Activated T-cell treated with anti-CD3 and anti-CD28 coated beads, Interleukin-2, amount 50 U/mL, for 4 hours (primary cell): Measurements from ENCODE around the gene MPV17. TPM values are rescaled to one million over a fixed set of nuclear protein-coding genes. Genes with fewer than 3 reads are reported as not detected.
"Not testable (repeated sequence)": the region's sequence is repeated elsewhere in the genome, so short reads cannot be mapped to it uniquely, and the experiment has no call there.

Source experiments
- ATAC-seq, 2 donors: fragments of 200-7000 bp; cut with Tn5 transposase; one replicate each; pipeline ENCODE4 v1.10.0; 2021
- DNase-seq: peaks from one replicate; pipeline ENCODE4 v3.0.0-alpha.2; 2020
- H3K27me3 Mint-ChIP-seq: one replicate; pipeline ENCODE4 v1.8.0; 2021; ENCODE audit warnings: low read depth, mixed read lengths
- H3K36me3 Mint-ChIP-seq: one replicate; pipeline ENCODE4 v1.8.0; 2022; ENCODE audit warnings: mixed read lengths; ENCODE audit not compliant: insufficient read depth
- H3K4me1 Mint-ChIP-seq: one replicate; pipeline ENCODE4 v1.8.0; 2021; ENCODE audit warnings: low read depth, mixed read lengths
- H3K4me3 Mint-ChIP-seq: one replicate; pipeline ENCODE4 v1.8.0; 2021; ENCODE audit warnings: mild to moderate bottlenecking, moderate library complexity, mixed read lengths
- H3K9me3 Mint-ChIP-seq: one replicate; pipeline ENCODE4 v1.8.0; 2021; ENCODE audit warnings: mixed read lengths
- total RNA-seq, 3 donors: library from RNA; stranded (reverse); gene quantifications; one replicate each; pipeline ENCODE4 v1.2.1, GENCODE V29; 2021

Gene MPV17
- total RNA-seq, 3 donors from 2014 or later: 84.6 to 89.4 (median 87.5) TPM

DNA sequence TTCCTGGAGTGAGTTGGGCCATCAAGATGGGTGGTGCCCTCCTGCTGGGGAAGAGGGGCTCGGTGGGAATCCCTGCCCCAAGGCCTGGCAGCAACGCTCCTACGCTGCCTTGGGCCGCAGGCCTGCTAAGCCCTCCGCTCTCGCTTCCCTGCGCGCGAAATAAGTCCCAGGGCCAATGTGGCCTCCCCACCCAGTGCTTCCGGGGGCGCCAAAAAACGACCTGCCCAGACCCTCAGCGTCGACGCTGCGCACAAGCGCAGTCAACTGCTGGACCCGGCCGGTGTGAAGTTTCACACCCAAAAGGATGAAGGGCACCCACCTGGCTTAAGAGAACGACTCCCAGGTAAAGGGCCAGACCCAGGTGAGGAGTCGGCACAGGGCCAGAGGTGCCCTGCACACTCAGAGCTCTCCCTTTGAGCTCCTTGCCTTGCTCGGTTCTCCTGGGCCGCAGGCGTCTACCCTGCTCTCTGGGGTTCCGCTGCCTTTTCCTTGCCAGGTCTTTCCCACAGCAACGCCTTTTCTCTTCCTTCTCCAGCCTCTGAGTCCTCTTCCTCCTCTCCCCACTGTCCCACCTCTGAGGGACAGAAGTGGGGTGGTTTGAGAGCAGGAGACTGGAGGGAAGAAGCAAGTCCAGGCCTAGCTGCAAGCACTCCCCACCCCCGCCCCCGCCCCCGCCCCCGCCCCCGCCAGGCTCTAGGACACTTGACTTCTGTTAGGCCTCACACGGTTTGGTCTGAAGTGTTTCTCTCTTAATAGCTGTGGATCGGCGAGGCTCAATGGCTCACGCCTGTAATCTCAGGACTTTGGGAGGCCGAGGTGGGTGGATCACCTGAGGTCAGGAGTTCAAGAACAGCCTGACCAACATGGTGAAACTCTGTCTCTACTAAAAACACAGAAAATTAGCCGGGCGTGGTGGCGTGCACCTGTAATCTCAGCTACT lies 47.4 kb downstream of the MPV17 start, which contains the start of gene DNAJC5G:
TSS of gene DNAJC5G (plus strand) at position 223 of the 940 bp plus-strand sequence. CDS start 1,296 bp downstream, outside the sequence.
- no peak for ATAC-seq

DNA sequence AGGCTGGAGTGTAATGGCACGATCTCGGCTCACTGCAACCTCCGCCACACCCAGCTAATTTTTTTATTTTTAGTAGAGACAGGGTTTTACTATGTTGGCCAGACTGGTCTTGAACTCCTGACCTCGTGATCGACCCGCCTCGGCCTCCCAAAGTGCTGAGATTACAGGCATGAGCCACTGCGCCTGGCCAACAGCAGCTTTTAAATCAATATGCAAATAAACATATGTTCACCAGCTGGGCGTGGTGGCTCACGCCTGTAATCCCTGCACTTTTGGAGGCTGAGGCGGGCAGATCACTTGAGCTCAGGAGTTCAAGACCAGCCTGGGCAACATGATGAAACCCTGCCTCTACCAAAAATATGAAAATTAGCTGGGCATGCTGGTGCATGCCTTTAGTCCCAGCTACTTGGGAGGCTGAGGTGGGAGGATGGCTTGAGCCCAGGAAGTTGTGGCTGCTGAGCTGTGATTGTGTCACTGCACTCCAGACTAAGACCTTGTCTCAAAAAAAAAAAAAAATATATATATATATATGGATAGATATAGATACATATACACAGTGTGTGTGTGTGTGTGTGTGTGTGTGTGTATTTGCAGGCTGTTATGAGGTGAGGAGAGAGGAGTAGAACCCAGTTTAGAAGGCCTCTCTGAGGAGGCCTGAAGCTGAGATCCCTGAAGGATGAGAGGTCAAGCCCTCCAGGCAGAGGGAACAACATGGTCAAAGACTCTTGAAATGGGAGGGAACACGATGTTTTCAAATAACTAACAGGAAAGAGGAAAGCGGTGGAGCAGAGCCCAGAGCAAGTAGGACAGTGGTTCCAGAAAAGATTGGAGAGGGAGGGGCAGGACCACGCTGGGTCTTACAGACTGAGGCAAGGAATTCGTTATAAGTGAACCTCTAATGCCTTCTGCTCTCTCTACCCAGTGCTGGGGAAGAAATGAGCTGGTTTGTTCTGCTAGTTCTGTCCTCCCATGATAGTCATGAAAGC lies 50.1 kb downstream of the MPV17 start:
- not testable (repeated sequence) for ATAC-seq, H3K4me1 Mint-ChIP-seq, H3K36me3 Mint-ChIP-seq, DNase-seq, H3K9me3 Mint-ChIP-seq, H3K4me3 Mint-ChIP-seq
- peaks cover 12% of the 10 kb centered on the region for H3K27me3 Mint-ChIP-seq

More for the DNA sequence above, 47.4 kb downstream of the MPV17 start, which contains the start of gene DNAJC5G:
- Mint-ChIP-seq H3K4me3 (no peak within 1 kb of the TSS), H3K36me3 (no peaks in the 10 kb centered on the region), H3K9me3 (no peaks in the 10 kb centered on the region), H3K4me1 (peaks cover 1% of the 10 kb centered on the region), H3K27me3 (peaks cover 8% of the 10 kb centered on the region)
- no peak for DNase-seq

DNA sequence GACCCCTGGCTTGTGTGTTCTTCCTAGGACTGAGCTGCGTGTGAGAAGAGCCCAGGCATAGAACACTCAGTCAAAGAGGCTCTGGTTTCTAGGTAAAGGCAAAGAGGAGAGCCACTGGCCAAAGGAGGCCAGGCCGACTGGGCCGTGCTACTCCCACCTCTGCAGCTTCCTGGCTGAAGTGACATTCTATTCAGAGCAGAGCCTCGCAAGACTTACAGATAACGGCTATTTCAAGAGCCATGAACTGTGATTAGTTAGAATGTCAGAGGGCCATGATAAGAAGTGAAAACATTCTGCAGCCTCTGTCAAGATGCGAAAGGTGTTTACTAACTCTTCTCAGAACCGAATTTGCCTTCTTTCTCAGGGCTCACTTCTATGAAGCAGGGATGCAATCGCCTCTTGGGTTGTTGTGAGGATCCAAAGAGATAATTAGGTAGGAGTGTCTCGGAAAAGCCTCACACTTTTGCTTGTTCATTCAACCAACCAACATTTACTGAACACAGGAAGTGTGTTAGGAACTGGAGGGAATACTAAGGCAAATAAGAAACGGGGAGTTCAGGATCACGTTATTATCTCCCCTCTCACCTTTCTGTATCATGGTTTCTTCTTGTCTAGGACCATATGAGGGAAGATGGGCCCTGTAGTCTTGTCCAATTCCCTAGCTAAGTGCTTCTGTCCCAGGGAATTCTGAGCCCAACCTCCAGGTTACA lies 51.1 kb downstream of the MPV17 start:
- Mint-ChIP-seq H3K4me3 (no peak overlapping the region), H3K4me1 (no peaks in the 10 kb centered on the region), H3K27me3 (peaks cover 12% of the 10 kb centered on the region), H3K9me3 (no peaks in the 10 kb centered on the region), H3K36me3 (no peaks in the 10 kb centered on the region)
- DNase-seq (no peak), ATAC-seq (no peak)

DNA sequence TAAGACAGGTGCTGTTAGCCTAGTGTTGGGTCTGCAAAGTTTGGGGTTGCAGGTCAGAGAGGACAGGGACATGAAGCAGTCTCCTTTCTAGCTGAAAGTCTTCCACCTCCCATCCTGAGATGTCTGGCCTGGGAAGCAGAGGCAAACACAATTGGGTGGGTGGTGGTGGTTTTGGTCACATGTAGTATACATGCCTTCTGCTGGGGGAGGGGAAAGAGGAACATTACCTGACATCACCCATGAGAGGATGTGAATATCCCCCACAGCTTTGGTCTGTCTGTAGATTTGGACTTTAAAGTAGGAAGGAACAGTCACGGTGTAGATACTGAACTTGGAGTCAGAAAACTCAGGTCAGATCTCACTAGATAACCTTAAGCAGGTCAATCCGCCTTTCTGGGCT lies 52.2 kb downstream of the MPV17 start:
- H3K4me3 Mint-ChIP-seq: no peak overlapping the region
- no peak for DNase-seq
- H3K36me3 Mint-ChIP-seq: no peaks in the 10 kb centered on the region
- H3K27me3 Mint-ChIP-seq: peaks cover 13% of the 10 kb centered on the region
- H3K9me3 Mint-ChIP-seq: no peaks in the 10 kb centered on the region
- no peak for ATAC-seq
- H3K4me1 Mint-ChIP-seq: peaks cover under 1% of the 10 kb centered on the region

DNA sequence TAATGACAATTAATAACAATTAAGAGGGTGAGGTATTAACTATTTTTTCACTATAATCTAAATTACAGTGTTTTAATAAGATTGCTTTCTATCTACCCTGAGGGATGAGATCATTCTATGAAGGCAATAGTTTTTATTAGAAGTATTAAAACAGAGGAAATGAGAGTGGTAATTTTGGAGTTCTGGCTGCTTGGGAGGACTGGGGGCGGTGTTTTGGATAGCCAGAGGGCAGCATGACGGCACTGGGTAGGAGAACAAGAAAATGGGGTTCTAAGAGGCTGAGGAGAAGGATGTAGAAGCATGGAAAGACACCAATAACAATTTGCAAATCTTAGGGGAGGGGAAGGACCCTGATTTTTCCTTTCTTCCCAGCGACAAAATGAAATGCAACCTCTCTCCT lies 52.8 kb downstream of the MPV17 start:
- H3K4me3 Mint-ChIP-seq: no peak overlapping the region
- H3K4me1 Mint-ChIP-seq: peaks cover 5% of the 10 kb centered on the region
- no peak for DNase-seq
- ATAC-seq: no peak
- no peaks in the 10 kb centered on the region for H3K36me3 Mint-ChIP-seq
- peaks cover 18% of the 10 kb centered on the region for H3K27me3 Mint-ChIP-seq
- H3K9me3 Mint-ChIP-seq: no peaks in the 10 kb centered on the region

DNA sequence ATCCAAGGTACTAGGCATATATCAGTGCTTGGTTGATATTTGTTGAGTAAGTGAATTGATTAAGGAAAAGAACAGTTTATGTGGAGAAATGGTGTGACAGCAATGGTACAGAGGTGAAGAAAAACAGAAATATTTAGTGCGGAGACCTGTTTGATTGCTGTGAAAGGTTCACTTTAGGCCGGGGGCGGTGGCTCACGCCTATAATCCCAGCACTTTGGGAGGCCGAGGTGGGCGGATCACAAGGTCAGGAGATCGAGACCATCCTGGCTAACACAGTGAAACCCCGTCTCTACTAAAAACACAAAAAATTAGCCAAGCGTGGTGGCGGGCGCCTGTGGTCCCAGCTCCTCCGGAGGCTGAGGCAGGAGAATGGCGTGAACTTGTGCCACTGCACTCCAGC lies 54.6 kb downstream of the MPV17 start:
- H3K4me1 Mint-ChIP-seq: peaks cover 17% of the 10 kb centered on the region
- not testable (repeated sequence) for DNase-seq, H3K36me3 Mint-ChIP-seq, ATAC-seq, H3K4me3 Mint-ChIP-seq, H3K9me3 Mint-ChIP-seq
- peaks cover 32% of the 10 kb centered on the region for H3K27me3 Mint-ChIP-seq

DNA sequence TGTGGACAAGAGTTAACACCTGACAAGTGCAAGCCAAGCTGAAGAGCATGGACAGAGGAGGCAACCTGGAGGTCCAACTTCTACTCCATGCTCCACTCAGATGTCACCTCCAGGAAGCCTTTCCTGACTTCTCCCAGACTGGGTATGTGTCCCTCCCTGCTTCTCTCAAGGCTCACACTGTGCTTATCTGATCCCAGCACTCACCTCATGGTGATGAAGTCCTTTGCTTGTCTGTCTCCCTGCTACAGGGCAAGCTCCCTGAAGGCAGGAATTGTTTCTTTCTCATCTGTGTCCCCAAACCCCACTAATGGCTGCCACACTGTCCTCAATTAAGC lies 57.4 kb downstream of the MPV17 start:
- ATAC-seq (no peak), DNase-seq (no peak)
- H3K4me1 Mint-ChIP-seq: peaks cover 33% of the 10 kb centered on the region
- peaks cover 45% of the 10 kb centered on the region for H3K27me3 Mint-ChIP-seq
- H3K36me3 Mint-ChIP-seq: no peaks in the 10 kb centered on the region
- H3K4me3 Mint-ChIP-seq: no peak overlapping the region
- H3K9me3 Mint-ChIP-seq: no peaks in the 10 kb centered on the region

DNA sequence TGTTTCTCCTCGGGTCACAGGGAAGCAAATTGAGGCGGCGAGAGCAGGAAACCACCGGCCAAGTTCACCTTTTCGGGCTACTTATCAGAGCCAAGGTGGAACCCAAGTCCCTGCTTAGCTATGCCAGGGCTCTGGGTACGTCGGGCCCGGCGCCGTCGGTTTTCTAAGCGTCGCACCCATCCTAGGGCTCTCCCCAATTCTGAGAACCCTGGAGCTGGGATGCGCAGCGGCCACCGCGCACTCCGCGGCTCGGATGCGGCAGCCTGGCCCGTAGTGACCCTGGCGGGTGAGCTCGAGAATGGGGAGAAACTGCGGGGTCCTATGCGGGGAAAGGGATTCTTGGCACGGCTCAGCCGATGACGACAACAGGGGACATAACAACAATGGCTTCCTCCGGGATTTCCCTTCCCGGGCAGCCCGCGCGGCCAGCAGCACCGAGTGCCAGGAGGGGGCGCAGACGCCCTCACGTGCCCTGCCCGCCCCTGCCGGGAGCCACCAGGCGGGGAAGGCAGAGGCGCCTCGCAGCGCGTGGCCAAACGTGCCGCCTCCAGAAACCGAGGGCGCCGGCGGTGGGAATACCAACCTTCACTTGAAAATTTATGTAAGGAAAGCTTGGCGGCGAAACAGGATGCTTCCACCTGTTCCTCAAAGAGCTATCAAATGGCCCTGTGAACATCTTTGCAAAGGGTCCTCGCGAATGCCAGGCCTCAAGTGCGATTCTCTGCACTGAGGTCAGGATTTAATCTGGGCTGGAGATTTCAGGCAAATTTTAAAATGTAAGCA lies 58.0 kb downstream of the MPV17 start:
- Mint-ChIP-seq H3K36me3 (no peaks in the 10 kb centered on the region), H3K4me1 (peaks cover 33% of the 10 kb centered on the region), H3K27me3 (peaks cover 48% of the 10 kb centered on the region), H3K9me3 (no peaks in the 10 kb centered on the region), H3K4me3 (peak overlapping the region; percentile 70)
- ATAC-seq: peak; percentile 64 to 70
- DNase-seq: peak; percentile 61

DNA sequence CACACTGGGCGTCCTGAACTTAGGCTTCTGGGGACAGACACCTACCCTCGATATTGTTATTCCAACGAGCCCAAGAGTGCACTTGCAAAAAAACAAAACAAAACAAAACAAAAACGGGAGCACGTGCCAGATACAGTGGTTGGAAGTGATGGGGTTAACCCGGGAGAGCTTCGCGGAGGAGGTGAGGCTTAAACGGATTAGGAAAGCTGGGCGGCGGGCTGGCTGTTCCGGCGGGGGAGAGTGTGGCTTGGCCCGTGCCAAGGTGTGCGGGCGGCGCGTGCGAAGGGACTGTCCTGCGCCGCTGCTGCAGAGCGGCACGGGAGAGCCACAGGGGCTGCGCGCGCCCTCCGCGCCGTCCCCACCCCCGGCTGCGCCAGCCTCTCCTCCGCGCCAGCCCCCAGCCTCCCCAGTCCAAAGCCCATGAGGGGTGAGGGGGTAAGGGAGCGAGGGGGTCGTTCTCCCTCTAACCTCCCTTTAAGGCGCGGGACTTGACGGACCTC lies 58.6 kb downstream of the MPV17 start:
- Mint-ChIP-seq H3K4me3 (peak overlapping the region; percentile 86), H3K27me3 (peaks cover 47% of the 10 kb centered on the region), H3K4me1 (peaks cover 33% of the 10 kb centered on the region), H3K36me3 (no peaks in the 10 kb centered on the region), H3K9me3 (no peaks in the 10 kb centered on the region)
- DNase-seq: no peak
- ATAC-seq: peak; percentile 59 to 60

DNA sequence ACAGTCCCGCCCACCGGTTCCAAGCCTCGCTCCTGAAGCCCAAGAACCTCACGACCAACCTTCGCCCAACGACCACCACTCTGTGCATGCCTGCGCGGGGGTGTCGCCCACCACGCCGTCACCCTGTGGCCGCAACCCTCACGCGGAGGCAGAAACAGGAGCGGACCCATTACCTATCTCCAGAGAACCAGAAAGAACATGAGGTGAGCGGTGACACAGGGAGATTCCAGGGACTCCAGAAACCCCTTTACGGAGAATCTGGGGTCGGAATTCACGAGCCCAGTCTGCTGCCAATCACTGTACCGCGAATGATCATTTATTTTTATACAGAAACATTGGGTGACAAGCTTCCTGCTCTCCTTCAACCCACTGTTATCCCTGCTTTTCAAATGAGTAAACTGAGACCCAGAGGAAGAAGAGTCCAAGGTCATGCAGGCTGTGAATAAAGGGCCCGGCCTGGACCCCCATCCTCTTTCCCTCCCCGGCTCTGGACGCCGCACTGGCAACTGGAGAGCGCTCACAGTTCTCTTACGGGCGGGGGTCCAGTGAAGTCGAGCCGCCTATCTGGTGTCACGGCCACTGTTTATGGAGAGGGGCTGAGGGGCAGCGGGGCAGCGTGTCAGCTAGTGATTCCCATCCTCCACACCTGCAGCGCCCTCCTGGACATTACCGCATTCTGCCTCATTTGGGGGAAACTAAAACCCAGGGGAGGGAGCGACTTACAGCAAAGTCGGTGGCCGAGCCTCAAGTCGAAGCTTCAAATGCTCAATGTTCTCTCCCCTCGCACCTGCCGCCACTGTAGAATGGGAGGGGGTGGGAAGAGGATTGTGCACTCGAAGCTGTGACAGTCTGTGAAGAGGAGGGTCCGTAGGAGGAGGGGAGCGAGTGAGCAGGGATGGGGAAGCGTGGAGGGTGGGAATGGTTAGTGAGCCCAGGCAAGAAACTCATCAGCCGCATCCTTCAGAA lies 59.3 kb downstream of the MPV17 start:
- Mint-ChIP-seq H3K4me1 (peaks cover 33% of the 10 kb centered on the region), H3K9me3 (no peaks in the 10 kb centered on the region), H3K27me3 (peaks cover 51% of the 10 kb centered on the region), H3K36me3 (no peaks in the 10 kb centered on the region), H3K4me3 (peak overlapping the region; percentile 86)
- ATAC-seq (no peak), DNase-seq (no peak)

DNA sequence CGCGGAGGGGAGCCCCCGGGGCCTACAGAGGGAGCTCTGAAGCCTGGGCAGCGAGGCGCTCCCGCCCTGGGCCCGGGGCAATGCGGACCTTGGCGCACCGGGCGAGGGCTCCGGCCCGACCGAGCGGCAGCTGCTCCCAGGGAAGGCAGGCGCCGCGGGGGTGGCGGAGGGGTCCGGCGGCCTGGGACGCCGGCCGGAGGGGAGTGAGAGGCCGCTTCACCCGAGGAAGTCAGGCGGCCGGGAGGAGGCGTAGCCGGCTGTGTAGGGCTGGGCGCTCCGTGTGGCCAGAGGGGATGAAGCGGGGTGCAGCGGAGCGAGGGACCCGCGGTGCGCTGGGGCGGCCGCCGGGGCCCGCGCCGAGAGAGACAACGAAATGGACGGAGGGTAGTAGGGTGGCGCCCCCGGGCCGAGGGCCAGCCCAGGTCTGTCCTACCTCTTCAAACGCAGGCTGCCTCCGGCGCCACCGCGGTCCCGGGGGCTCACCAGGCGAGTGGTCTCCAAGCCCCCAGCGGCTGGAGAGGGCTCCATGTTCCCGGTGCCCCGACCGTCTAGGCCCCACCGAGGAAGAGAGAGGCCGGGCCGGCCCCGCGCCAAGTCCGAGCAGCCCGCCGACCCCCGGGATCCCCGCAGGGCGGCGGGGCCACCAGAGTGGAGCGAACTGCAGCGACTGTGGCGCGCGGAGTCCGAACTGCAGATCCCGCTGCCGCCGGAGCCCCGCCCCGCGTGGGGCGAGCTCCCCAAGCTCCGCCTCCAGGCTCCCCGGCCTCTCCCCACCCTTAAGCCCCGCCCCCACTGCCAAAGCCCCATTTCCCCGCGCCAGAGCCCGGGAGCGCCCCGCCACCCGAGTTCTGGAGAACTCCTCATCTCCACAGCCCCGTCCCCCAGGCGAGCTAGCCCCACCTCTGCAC lies 60.3 kb downstream of the MPV17 start, which contains the start of gene SLC30A3:
TSS of gene SLC30A3 (minus strand) at position 669 of the 908 bp plus-strand sequence. CDS start at position 528, 141 bp downstream.
- peaks cover 33% of the 10 kb centered on the region for H3K4me1 Mint-ChIP-seq
- no peaks in the 10 kb centered on the region for H3K9me3 Mint-ChIP-seq
- H3K36me3 Mint-ChIP-seq: no peaks in the 10 kb centered on the region
- ATAC-seq: peak; percentile 62 to 72
- H3K4me3 Mint-ChIP-seq: peak within 1 kb of the TSS; percentile 86
- DNase-seq: peak; percentile 70
- H3K27me3 Mint-ChIP-seq: peaks cover 59% of the 10 kb centered on the region
